K562 (cell line): ENCODE results near the gene RBM20. TPM values are rescaled to one million over a fixed set of nuclear protein-coding genes. Genes with fewer than 3 reads are reported as not detected.

ENCODE experiments used
- BRD9 ChIP-seq: fragments of 450-650 bp; IDR thresholded peaks from 2 replicates; pipeline ENCODE4 v1.6.1; 2018; ENCODE audit warnings: low read depth; ENCODE audit not compliant: partially characterized antibody
- DMBX1 ChIP-seq: fragments of 250-450 bp; sonication (Bioruptor Pico); IDR thresholded peaks from 2 replicates; pipeline ENCODE4 v1.8.0; 2022; ENCODE audit warnings: inconsistent platforms, mild to moderate bottlenecking, moderate library complexity, borderline replicate concordance
- EP400 ChIP-seq: fragments of 450-650 bp; IDR thresholded peaks from 2 replicates; pipeline ENCODE4 v1.6.1; 2017; ENCODE audit warnings: antibody characterized with exemption, mild to moderate bottlenecking, moderate library complexity
- FOS ChIP-seq: IDR thresholded peaks from 3 replicates; pipeline ENCODE4 v1.6.1; 2011; ENCODE audit not compliant: insufficient read length; ENCODE audit errors: extremely low read depth
- FOXK1 ChIP-seq: sonication (generic); formaldehyde crosslinking; IDR thresholded peaks from 2 replicates; pipeline ENCODE4 v1.8.0; 2022; ENCODE audit warnings: missing genetic modification reagents, mild to moderate bottlenecking, borderline replicate concordance
- FUS ChIP-seq: fragments of 200-400 bp; formaldehyde crosslinking; optimal IDR thresholded peaks from 2 replicates; pipeline ENCODE3; 2017; ENCODE audit warnings: low read depth, low read length
- MECOM ChIP-seq: fragments of 250-450 bp; sonication (Bioruptor Pico); IDR thresholded peaks from 2 replicates; pipeline ENCODE4 v1.8.0; 2022; ENCODE audit warnings: inconsistent platforms
- NFATC3 ChIP-seq: fragments of 450-650 bp; IDR thresholded peaks from 2 replicates; pipeline ENCODE4 v1.6.1; 2017; ENCODE audit warnings: mild to moderate bottlenecking
- PTBP1 ChIP-seq: fragments of 200-400 bp; formaldehyde crosslinking; IDR thresholded peaks from 2 replicates; pipeline ENCODE4 v1.6.1; 2017; ENCODE audit warnings: low read depth, low read length
- SAP30 ChIP-seq: fragments of 200-600 bp; sonication (generic); IDR thresholded peaks from 2 replicates; pipeline ENCODE4 v1.6.1; 2012; ENCODE audit warnings: borderline replicate concordance, low read depth, mild to moderate bottlenecking, moderate library complexity, low read length, control low read depth, inconsistent platforms; ENCODE audit not compliant: insufficient read depth, poor library complexity, severe bottlenecking
- SMAD3 ChIP-seq: fragments of 450-650 bp; formaldehyde crosslinking; conservative IDR thresholded peaks from 2 replicates; pipeline ENCODE4 v1.4.0; 2020; ENCODE audit warnings: mild to moderate bottlenecking
- SPI1 ChIP-seq: IDR thresholded peaks from 2 replicates; pipeline ENCODE4 v1.6.1; 2011; ENCODE audit warnings: low read depth, low read length, control low read depth, borderline replicate concordance
- SREBF2 ChIP-seq: sonication (generic); formaldehyde crosslinking; IDR thresholded peaks from 2 replicates; pipeline ENCODE4 v1.4.0; 2020; ENCODE audit warnings: mild to moderate bottlenecking, missing genetic modification reagents
- STAT5A ChIP-seq: IDR thresholded peaks from 2 replicates; pipeline ENCODE4 v1.6.1; 2012; ENCODE audit warnings: low read length, inconsistent platforms, borderline replicate concordance
- ZBTB43 ChIP-seq: sonication (generic); formaldehyde crosslinking; IDR thresholded peaks from 2 replicates; pipeline ENCODE4 v1.8.0; 2023; ENCODE audit warnings: mild to moderate bottlenecking, missing genetic modification reagents
- ZBTB8A ChIP-seq: fragments of 450-650 bp; IDR thresholded peaks from 2 replicates; pipeline ENCODE4 v1.6.1; 2018; ENCODE audit warnings: mild to moderate bottlenecking, moderate library complexity; ENCODE audit not compliant: partially characterized antibody
- ZNF589 ChIP-seq: fragments of 200-800 bp; sonication (Bioruptor generic); IDR thresholded peaks from 2 replicates; pipeline ENCODE4 v1.6.1; 2016; ENCODE audit warnings: low read depth, missing genetic modification characterization, missing compliant biosample characterization
- polyA plus RNA-seq, 8 experiments: library from polyadenylated mRNA; depleted of rRNA in 4 of 8; stranded (reverse) in 5 of 8; unstranded in 3 of 8; fragments of >200 nt; fragmentation: Nextera tagmentation in 2 of 8; fragmentation: Illumina TruSeq in 1 of 8; extraction: Ambion mirVana in 2 of 8; extraction: Trizol in 1 of 8; gene quantifications; 2 replicates each; pipeline versions ENCODE4 v1.2.1 to v1.2.3, GENCODE V29; 2011 to 2014; ENCODE audit warnings: inconsistent platforms in 1 of 8, missing spikeins in 1 of 8
- total RNA-seq, 7 experiments: library from RNA; depleted of rRNA in 6 of 7; stranded (reverse); fragments of >200 nt in 6 of 7; fragmentation: Illumina TruSeq in 2 of 7; extraction: Trizol in 2 of 7; gene quantifications; 2 replicates each; pipeline versions ENCODE4 v1.2.1 to v1.2.3, GENCODE V29; 2011 to 2021; ENCODE audit warnings: low replicate concordance in 1 of 7
- TF ChIP-seq, protein P1 (sequence below): sonication (generic); formaldehyde crosslinking; IDR thresholded peaks from 2 replicates; pipeline ENCODE4 v1.8.0; 2023; ENCODE audit warnings: mild to moderate bottlenecking, missing genetic modification reagents
- TF ChIP-seq, protein P2 (sequence below): sonication (generic); formaldehyde crosslinking; IDR thresholded peaks from 2 replicates; pipeline ENCODE4 v1.8.0; 2022; ENCODE audit warnings: missing genetic modification reagents, mild to moderate bottlenecking, moderate library complexity, borderline replicate concordance
- TF ChIP-seq, protein P3 (sequence below): fragments of 250-450 bp; sonication (Bioruptor Pico); IDR thresholded peaks from 2 replicates; pipeline ENCODE4 v1.8.0; 2021; ENCODE audit warnings: moderate library complexity, mild to moderate bottlenecking, inconsistent platforms

The RBM20 gene
- total and polyA plus RNA-seq, 9 of the 15 experiments (the other 6 are each of a cell fraction or from before 2014, with no cell fraction given): 0.63 to 5.7 (median 3.2) TPM

- TF ChIP-seq, protein P1, sequence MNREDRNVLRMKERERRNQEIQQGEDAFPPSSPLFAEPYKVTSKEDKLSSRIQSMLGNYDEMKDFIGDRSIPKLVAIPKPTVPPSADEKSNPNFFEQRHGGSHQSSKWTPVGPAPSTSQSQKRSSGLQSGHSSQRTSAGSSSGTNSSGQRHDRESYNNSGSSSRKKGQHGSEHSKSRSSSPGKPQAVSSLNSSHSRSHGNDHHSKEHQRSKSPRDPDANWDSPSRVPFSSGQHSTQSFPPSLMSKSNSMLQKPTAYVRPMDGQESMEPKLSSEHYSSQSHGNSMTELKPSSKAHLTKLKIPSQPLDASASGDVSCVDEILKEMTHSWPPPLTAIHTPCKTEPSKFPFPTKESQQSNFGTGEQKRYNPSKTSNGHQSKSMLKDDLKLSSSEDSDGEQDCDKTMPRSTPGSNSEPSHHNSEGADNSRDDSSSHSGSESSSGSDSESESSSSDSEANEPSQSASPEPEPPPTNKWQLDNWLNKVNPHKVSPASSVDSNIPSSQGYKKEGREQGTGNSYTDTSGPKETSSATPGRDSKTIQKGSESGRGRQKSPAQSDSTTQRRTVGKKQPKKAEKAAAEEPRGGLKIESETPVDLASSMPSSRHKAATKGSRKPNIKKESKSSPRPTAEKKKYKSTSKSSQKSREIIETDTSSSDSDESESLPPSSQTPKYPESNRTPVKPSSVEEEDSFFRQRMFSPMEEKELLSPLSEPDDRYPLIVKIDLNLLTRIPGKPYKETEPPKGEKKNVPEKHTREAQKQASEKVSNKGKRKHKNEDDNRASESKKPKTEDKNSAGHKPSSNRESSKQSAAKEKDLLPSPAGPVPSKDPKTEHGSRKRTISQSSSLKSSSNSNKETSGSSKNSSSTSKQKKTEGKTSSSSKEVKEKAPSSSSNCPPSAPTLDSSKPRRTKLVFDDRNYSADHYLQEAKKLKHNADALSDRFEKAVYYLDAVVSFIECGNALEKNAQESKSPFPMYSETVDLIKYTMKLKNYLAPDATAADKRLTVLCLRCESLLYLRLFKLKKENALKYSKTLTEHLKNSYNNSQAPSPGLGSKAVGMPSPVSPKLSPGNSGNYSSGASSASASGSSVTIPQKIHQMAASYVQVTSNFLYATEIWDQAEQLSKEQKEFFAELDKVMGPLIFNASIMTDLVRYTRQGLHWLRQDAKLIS: 0 out of 2 replicates have a peak, but pooled peaks have one; percentile 24
- TF ChIP-seq, protein P2, sequence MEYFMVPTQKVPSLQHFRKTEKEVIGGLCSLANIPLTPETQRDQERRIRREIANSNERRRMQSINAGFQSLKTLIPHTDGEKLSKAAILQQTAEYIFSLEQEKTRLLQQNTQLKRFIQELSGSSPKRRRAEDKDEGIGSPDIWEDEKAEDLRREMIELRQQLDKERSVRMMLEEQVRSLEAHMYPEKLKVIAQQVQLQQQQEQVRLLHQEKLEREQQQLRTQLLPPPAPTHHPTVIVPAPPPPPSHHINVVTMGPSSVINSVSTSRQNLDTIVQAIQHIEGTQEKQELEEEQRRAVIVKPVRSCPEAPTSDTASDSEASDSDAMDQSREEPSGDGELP (CRISPR knock-in tag): peak; percentile 64; the same call in 1 of the 2 replicates
- TF ChIP-seq SREBF2 (no peak), FOS (no peak), DMBX1 (CRISPR knock-in tag) (0 out of 2 replicates have a peak, but pooled peaks have one; percentile 25), ZBTB43 (CRISPR knock-in tag) (no peak), BRD9 (no peak), SPI1 (no peak), ZNF589 (CRISPR knock-in tag) (no peak), FOXK1 (CRISPR knock-in tag) (no peak), SMAD3 (CRISPR knock-in tag) (0 out of 2 replicates have a peak, but pooled peaks have one; percentile 20), STAT5A (peak; percentile 67; the same call in 1 of the 2 replicates), ZBTB8A (no peak), NFATC3 (no peak), PTBP1 (no peak), MECOM (CRISPR knock-in tag) (no peak; the same call in 1 of the 2 replicates), FUS (no peak), SAP30 (no peak), EP400 (no peak)
- TF ChIP-seq, protein P3, sequence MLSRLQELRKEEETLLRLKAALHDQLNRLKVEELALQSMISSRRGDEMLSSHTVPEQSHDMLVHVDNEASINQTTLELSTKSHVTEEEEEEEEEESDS (CRISPR knock-in tag): no peak
Observed at GRCh38 chr10:110857265-110858171, 213.4 kb downstream of the RBM20 start (continued).
